Measurements from ENCODE around the gene C19orf44.

DNA sequence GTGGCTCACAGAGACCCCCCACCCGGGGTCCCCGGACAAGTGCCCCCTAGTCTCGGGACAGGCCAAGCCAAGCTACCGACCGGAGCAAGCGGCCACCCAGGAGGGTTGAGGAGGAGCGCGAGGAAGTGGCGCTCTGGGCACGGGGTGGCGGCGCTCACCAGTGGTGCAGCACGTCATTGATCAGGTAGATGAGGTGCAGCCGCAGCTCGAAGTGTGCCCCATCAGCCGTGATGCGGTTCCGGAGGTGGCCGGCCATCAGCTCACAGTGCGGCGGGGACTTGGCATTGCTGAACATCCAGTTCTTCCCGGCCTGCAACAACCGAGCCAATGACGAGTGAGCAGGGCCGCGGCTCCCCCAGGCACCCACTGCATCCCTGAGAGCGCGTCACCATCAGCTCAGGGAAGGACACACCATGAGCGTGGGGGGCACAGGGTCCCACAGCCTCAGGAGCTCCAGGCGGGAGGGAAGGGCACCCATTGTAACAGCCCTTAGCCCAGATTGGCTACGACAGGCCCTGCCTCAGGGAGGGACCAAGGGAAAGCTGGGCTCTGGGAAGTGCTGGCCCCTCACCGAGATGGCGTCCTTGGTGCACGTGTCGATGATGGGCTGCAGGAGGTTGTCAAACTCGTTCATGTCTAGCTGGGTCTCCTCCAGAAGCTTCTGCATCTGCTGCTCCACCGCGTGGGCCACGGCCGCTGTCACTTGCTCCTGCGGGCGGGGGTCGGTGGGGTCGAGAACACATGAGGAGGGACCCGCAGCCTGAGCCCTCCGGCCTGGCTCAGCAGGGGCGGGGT lies 36.4 kb downstream of the C19orf44 start:
- TF ChIP-seq CTCF (IDR thresholded peaks at IDR 0.05) (no peak), POLR2A (IDR thresholded peaks at IDR 0.05) (no peak)
